OCI-LY7 (cell line): Measurements from ENCODE around the gene XIAP. TPM values are rescaled to one million over a fixed set of nuclear protein-coding genes. Genes with fewer than 3 reads are reported as not detected.
"Not testable (repeated sequence)": the region's sequence is repeated elsewhere in the genome, so short reads cannot be mapped to it uniquely, and the experiment has no call there.

Experiments used
- BruUV-seq: library from RNA; stranded (reverse); fragments of 400-500 nt; replicated peaks from 2 replicates; lab custom pipeline; 2021; lab: Mats Ljungman, UMichigan
- CTCF ChIA-PET: fragments of 300-600 bp; sonication (Branson Sonifier 250); formaldehyde crosslinking; loops from one replicate; lab custom pipeline; 2022; ENCODE audit warnings: antibody characterized with exemption; ENCODE audit not compliant: unreplicated experiment; lab: Charles Lee
- POLR2A ChIA-PET: fragments of 300-600 bp; sonication (Branson Sonifier 250); formaldehyde crosslinking; loops from one replicate; lab custom pipeline; 2022; ENCODE audit warnings: antibody characterized with exemption; lab: Charles Lee
- DNase-seq: peaks from one replicate; pipeline ENCODE4 v3.0.0-alpha.2; 2015; ENCODE audit warnings: low spot score
- H2AFZ ChIP-seq: fragments of 200-600 bp; sonication (generic), shearing (Covaris generic); 2 replicates; pipeline ENCODE4 v1.6.1; 2014; ENCODE audit warnings: mild to moderate bottlenecking, antibody characterized with exemption, low read length, moderate library complexity
- H3K27ac ChIP-seq: fragments of 200-600 bp; sonication (generic); 2 replicates; pipeline ENCODE4 v1.5.1; 2014; ENCODE audit warnings: mixed run types, low read depth, mild to moderate bottlenecking, moderate library complexity, low read length, inconsistent platforms; ENCODE audit not compliant: poor library complexity, severe bottlenecking
- H3K36me3 ChIP-seq: fragments of 200-600 bp; sonication (generic); 2 replicates; pipeline ENCODE4 v1.6.1; 2014; ENCODE audit warnings: mild to moderate bottlenecking, antibody characterized with exemption, low read length, moderate library complexity, mixed read lengths; ENCODE audit not compliant: insufficient read depth
- H3K4me1 ChIP-seq: fragments of 200-600 bp; sonication (generic); 2 replicates; pipeline ENCODE4 v1.5.1; 2014; ENCODE audit warnings: mild to moderate bottlenecking, low read length; ENCODE audit not compliant: insufficient read depth, poor library complexity, severe bottlenecking
- H3K4me2 ChIP-seq: fragments of 200-600 bp; sonication (generic); 2 replicates; pipeline ENCODE4 v1.6.1; 2014; ENCODE audit warnings: mild to moderate bottlenecking, low read length
- H3K4me3 ChIP-seq: fragments of 200-600 bp; sonication (generic); 2 replicates; pipeline ENCODE4 v1.5.1; 2014; ENCODE audit warnings: mild to moderate bottlenecking, low read depth, low read length; ENCODE audit not compliant: poor library complexity, severe bottlenecking
- H3K79me2 ChIP-seq: fragments of 200-600 bp; sonication (generic); 2 replicates; pipeline ENCODE4 v1.6.1; 2016; ENCODE audit warnings: low read depth, mild to moderate bottlenecking, low read length, moderate library complexity, mixed read lengths; ENCODE audit not compliant: insufficient read depth
- H3K9me2 ChIP-seq: fragments of 200-600 bp; sonication (generic); 2 replicates; pipeline ENCODE4 v1.6.1; 2016; ENCODE audit warnings: mild to moderate bottlenecking, low read length, mixed read lengths; ENCODE audit not compliant: insufficient read depth
- H3K9me3 ChIP-seq: fragments of 200-600 bp; sonication (generic); 2 replicates; pipeline ENCODE4 v1.6.1; 2014; ENCODE audit warnings: mild to moderate bottlenecking, mixed run types, low read length, mixed read lengths
- H4K20me1 ChIP-seq: fragments of 200-600 bp; sonication (generic); 2 replicates; pipeline ENCODE4 v1.6.1; 2014; ENCODE audit warnings: mild to moderate bottlenecking, antibody characterized with exemption, low read length, moderate library complexity, mixed read lengths; ENCODE audit not compliant: insufficient read depth
- EZH2phosphoT487 ChIP-seq: fragments of 200-600 bp; sonication (generic); IDR thresholded peaks from 2 replicates; pipeline ENCODE4 v1.6.1; 2018; ENCODE audit warnings: low read depth, borderline replicate concordance, mild to moderate bottlenecking, mixed run types, antibody characterized with exemption, low read length, moderate library complexity, mixed read lengths
- intact Hi-C: fragments of 100-400 bp; cut with micrococcal nuclease; formaldehyde crosslinking; loops from one replicate; pipeline ENCODE4 v1.10.0; 2022; ENCODE audit not compliant: unreplicated experiment
- total RNA-seq, 2 experiments: library from RNA; depleted of rRNA in 1 of 2; stranded (reverse); fragments of >200 nt in 1 of 2; shearing (Covaris generic) in 1 of 2; gene quantifications; 2 replicates each; pipeline ENCODE4 v1.2.3, GENCODE V29; 2014 to 2022
- TF ChIP-seq, protein P1 (sequence below): fragments of 200-600 bp; sonication (generic); conservative IDR thresholded peaks from 2 replicates; pipeline ENCODE4 v1.5.1; 2014; ENCODE audit warnings: mild to moderate bottlenecking, antibody characterized with exemption, low read length, moderate library complexity, mixed read lengths

XIAP gene
- total RNA-seq, 2 experiments from 2014 or later = 20.2 to 28.7 TPM

DNA sequence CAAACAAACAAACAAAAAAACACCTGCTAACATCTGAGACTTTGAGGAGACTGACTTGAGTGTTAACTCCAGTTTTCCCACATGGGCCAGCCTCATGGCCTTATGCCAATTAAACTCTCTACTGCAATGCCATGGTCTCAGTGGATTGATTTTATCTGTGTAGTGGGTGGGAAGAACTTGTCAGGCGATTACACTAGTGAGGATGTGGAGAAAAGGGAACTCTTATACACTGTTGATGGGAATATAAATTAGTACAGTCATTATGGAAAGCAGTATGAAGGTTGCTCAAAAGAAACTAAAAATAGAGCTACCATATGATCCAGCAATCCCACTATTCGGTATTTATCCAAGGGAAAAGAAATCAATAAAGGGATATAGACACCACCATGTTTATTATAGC, 12.8 kb upstream of the XIAP start:
- Histone ChIP-seq H3K4me2 (no peak overlapping the region), H3K9me3 (no peaks in the 10 kb centered on the region), H3K4me3 (no peak overlapping the region), H3K79me2 (no peaks in the 10 kb centered on the region), H3K27ac (no peak overlapping the region), H3K36me3 (no peaks in the 10 kb centered on the region), H2AFZ (no peak overlapping the region), H4K20me1 (no peaks in the 10 kb centered on the region), H3K4me1 (no peaks in the 10 kb centered on the region), H3K9me2 (no peaks in the 10 kb centered on the region)
- intact Hi-C loops = no loop called here
- BruUV-seq = no TSS peak
- DNase-seq = no peak
- POLR2A ChIA-PET = no interaction called here
- no peak for TF ChIP-seq EZH2phosphoT487
- TF ChIP-seq, protein P1, sequence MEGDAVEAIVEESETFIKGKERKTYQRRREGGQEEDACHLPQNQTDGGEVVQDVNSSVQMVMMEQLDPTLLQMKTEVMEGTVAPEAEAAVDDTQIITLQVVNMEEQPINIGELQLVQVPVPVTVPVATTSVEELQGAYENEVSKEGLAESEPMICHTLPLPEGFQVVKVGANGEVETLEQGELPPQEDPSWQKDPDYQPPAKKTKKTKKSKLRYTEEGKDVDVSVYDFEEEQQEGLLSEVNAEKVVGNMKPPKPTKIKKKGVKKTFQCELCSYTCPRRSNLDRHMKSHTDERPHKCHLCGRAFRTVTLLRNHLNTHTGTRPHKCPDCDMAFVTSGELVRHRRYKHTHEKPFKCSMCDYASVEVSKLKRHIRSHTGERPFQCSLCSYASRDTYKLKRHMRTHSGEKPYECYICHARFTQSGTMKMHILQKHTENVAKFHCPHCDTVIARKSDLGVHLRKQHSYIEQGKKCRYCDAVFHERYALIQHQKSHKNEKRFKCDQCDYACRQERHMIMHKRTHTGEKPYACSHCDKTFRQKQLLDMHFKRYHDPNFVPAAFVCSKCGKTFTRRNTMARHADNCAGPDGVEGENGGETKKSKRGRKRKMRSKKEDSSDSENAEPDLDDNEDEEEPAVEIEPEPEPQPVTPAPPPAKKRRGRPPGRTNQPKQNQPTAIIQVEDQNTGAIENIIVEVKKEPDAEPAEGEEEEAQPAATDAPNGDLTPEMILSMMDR = no peak
- CTCF ChIA-PET = no interaction called here

DNA sequence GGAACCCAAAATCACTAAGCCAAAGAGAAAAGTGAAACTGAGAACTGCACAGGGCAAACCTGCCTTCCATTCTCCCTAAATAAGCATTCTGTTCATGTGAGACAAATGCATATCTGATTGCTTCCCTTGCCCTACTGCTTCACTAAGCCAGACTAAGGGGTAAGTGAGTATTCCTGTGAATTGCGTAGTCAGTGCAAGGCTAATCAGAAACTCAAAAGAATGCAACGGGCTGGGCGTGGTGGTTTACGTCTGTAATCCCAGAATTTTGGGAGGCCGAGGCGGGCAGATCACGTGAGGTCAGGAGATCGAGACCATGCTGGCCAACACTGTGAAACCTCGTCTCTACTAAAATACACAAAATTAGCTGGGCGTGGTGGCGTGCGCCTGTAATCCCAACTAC, 10.8 kb upstream of the XIAP start:
- ChIA-PET POLR2A (no interaction called here), CTCF (no interaction called here)
- Histone ChIP-seq H3K4me3 (no peak overlapping the region), H4K20me1 (no peaks in the 10 kb centered on the region), H2AFZ (no peak overlapping the region), H3K79me2 (no peaks in the 10 kb centered on the region), H3K36me3 (no peaks in the 10 kb centered on the region), H3K4me2 (no peak overlapping the region), H3K9me3 (no peaks in the 10 kb centered on the region), H3K9me2 (no peaks in the 10 kb centered on the region), H3K27ac (no peak overlapping the region), H3K4me1 (no peaks in the 10 kb centered on the region)
- intact Hi-C loops = no loop called here
- BruUV-seq = no TSS peak
- TF ChIP-seq EZH2phosphoT487 = no peak
- TF ChIP-seq, protein P1 = no peak
- no peak for DNase-seq

DNA sequence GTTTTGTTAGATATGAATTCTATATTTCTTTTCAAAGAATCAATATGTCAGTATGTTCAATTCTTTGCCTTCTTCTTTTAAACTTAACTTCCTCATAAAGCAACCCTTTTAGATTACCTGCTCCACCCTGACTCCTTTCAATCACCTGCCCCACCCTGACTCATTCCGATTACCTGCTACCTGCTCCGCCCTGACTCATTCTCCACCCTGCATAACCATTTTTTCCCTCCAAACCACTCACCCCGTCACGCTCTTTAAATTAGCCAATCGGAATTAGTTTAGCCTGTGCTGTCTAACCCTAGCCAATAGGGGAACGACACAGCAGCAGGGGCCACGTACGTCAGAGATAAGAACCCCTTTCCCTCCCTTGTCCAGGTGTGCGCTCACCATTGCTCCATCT, 9.9 kb upstream of the XIAP start:
- H3K9me2 ChIP-seq, H3K9me3 ChIP-seq, H3K79me2 ChIP-seq, DNase-seq, H3K27ac ChIP-seq, CTCF ChIA-PET, H2AFZ ChIP-seq, BruUV-seq, H3K4me2 ChIP-seq, H3K4me1 ChIP-seq, POLR2A ChIA-PET, H3K4me3 ChIP-seq, H3K36me3 ChIP-seq, intact Hi-C loops, H4K20me1 ChIP-seq: not testable (repeated sequence)
